Osteocyte (in vitro differentiated cells): ENCODE results near the gene TAAR9. TPM values are rescaled to one million over a fixed set of nuclear protein-coding genes. Genes with fewer than 3 reads are reported as not detected.

ENCODE experiments used
- DNase-seq: peaks from one replicate; pipeline ENCODE4 v3.0.0; 2021; ENCODE audit warnings: mixed read lengths; ENCODE audit not compliant: unreplicated experiment; ENCODE audit errors: extremely low spot score
- H3K27ac Mint-ChIP-seq: one replicate; pipeline ENCODE4 v1.8.0; 2021; ENCODE audit warnings: mild to moderate bottlenecking, mixed read lengths; ENCODE audit not compliant: unreplicated experiment
- H3K27me3 Mint-ChIP-seq: one replicate; pipeline ENCODE4 v1.8.0; 2021; ENCODE audit warnings: mixed read lengths; ENCODE audit not compliant: unreplicated experiment
- H3K36me3 Mint-ChIP-seq: one replicate; pipeline ENCODE4 v1.8.0; 2021; ENCODE audit warnings: mixed read lengths; ENCODE audit not compliant: unreplicated experiment
- H3K4me1 Mint-ChIP-seq: one replicate; pipeline ENCODE4 v1.8.0; 2021; ENCODE audit warnings: mixed read lengths; ENCODE audit not compliant: unreplicated experiment
- H3K4me3 Mint-ChIP-seq: one replicate; pipeline ENCODE4 v1.8.0; 2021; ENCODE audit warnings: mild to moderate bottlenecking, moderate library complexity, mixed read lengths; ENCODE audit not compliant: unreplicated experiment
- H3K9me3 Mint-ChIP-seq: one replicate; pipeline ENCODE4 v1.8.0; 2021; ENCODE audit warnings: mixed read lengths; ENCODE audit not compliant: unreplicated experiment
- CTCF ChIP-seq: fragments of 200-600 bp; sonication (generic); IDR thresholded peaks from 2 replicates; pipeline ENCODE4 v1.5.0; 2021; ENCODE audit warnings: antibody characterized with exemption, mild to moderate bottlenecking, moderate library complexity
- total RNA-seq: library from RNA; stranded (reverse); gene quantifications from 2 replicates; pipeline ENCODE4 v1.2.1, GENCODE V29; 2021

Gene TAAR9
- total RNA-seq, 1 donor from 2014 or later: not detected

GRCh38 chr6:132498638-132499037 is 39.4 kb upstream of the TAAR9 start:
- peaks cover 7% of the 10 kb centered on the region for H3K4me1 Mint-ChIP-seq
- no peak for TF ChIP-seq CTCF
- H3K9me3 Mint-ChIP-seq: peaks cover 10% of the 10 kb centered on the region
- H3K4me3 Mint-ChIP-seq: no peak overlapping the region
- DNase-seq: no peak
- H3K27me3 Mint-ChIP-seq: no peaks in the 10 kb centered on the region
- peaks cover 59% of the 10 kb centered on the region for H3K36me3 Mint-ChIP-seq
- no peak overlapping the region for H3K27ac Mint-ChIP-seq

- no peaks in the 10 kb centered on the region for H3K27me3 Mint-ChIP-seq
- H3K27ac Mint-ChIP-seq: no peak overlapping the region
- no peaks in the 10 kb centered on the region for H3K9me3 Mint-ChIP-seq
- peaks cover 13% of the 10 kb centered on the region for H3K4me1 Mint-ChIP-seq
- DNase-seq: no peak
- peaks cover 49% of the 10 kb centered on the region for H3K36me3 Mint-ChIP-seq
- no peak for TF ChIP-seq CTCF
- H3K4me3 Mint-ChIP-seq: no peak overlapping the region
Measured at GRCh38 chr6:132499757-132500156, 38.3 kb upstream of the TAAR9 start.

GRCh38 chr6:132504757-132505156 is 33.3 kb upstream of the TAAR9 start:
- no peak overlapping the region for H3K4me3 Mint-ChIP-seq
- H3K36me3 Mint-ChIP-seq: peaks cover 41% of the 10 kb centered on the region
- no peaks in the 10 kb centered on the region for H3K9me3 Mint-ChIP-seq
- no peaks in the 10 kb centered on the region for H3K27me3 Mint-ChIP-seq
- H3K4me1 Mint-ChIP-seq: peaks cover 27% of the 10 kb centered on the region
- DNase-seq: no peak
- H3K27ac Mint-ChIP-seq: no peak overlapping the region
- TF ChIP-seq CTCF: no peak

- Mint-ChIP-seq H3K27me3 (no peaks in the 10 kb centered on the region), H3K9me3 (no peaks in the 10 kb centered on the region), H3K4me3 (no peak overlapping the region), H3K4me1 (peaks cover 29% of the 10 kb centered on the region), H3K27ac (no peak overlapping the region), H3K36me3 (peaks cover 37% of the 10 kb centered on the region)
- no peak for DNase-seq
- no peak for TF ChIP-seq CTCF
Measured at GRCh38 chr6:132505158-132505557, 32.9 kb upstream of the TAAR9 start.

- Mint-ChIP-seq H3K4me1 (peaks cover 39% of the 10 kb centered on the region), H3K27ac (no peak overlapping the region), H3K27me3 (no peaks in the 10 kb centered on the region), H3K4me3 (no peak overlapping the region), H3K36me3 (peaks cover 26% of the 10 kb centered on the region), H3K9me3 (no peaks in the 10 kb centered on the region)
- no peak for DNase-seq
- TF ChIP-seq CTCF: no peak
Measured at GRCh38 chr6:132506461-132506860, 31.6 kb upstream of the TAAR9 start.
